Brain microvascular endothelial cell (primary cell): Measurements from ENCODE around the gene PPIA.
A peak's percentile ranks its signal among the peaks of the same experiment; 100 is the strongest.
"Not testable (repeated sequence)": the region's sequence is repeated elsewhere in the genome, so short reads cannot be mapped to it uniquely, and the experiment has no call there.

Experiments used
- DNase-seq: peaks from one replicate; pipeline ENCODE4 v3.0.0-alpha.2; 2020
- H3K27ac ChIP-seq: fragments of 250-450 bp; sonication (Bioruptor Pico); 2 replicates; pipeline ENCODE4 v1.5.1; 2020; ENCODE audit warnings: mild to moderate bottlenecking, moderate library complexity
- H3K27me3 ChIP-seq: fragments of 250-450 bp; sonication (Bioruptor Pico); replicated peaks from 2 replicates; pipeline ENCODE4 v1.5.1; 2020; ENCODE audit warnings: mild to moderate bottlenecking
- H3K36me3 ChIP-seq: fragments of 250-450 bp; sonication (Bioruptor Pico); replicated peaks from 2 replicates; pipeline ENCODE4 v1.5.1; 2020; ENCODE audit warnings: mild to moderate bottlenecking
- H3K4me3 ChIP-seq: 2 replicates; pipeline ENCODE4 v1.5.1; 2011; ENCODE audit warnings: low read depth, mild to moderate bottlenecking, control low read depth, low read length, moderate library complexity
- in situ Hi-C: cut with HindIII; loops from 2 replicates; pipeline ENCODE4 v1.10.0; 2017; ENCODE audit warnings: low sequenced_read_pairs, low pct_ligation_motif_present
- TF ChIP-seq, protein P1 (sequence below): IDR thresholded peaks from 2 replicates; pipeline ENCODE4 v1.5.1; 2011; ENCODE audit warnings: low read depth, mild to moderate bottlenecking, moderate library complexity, low read length, control low read depth, inconsistent platforms; ENCODE audit errors: missing control alignments

The PPIA gene

DNA sequence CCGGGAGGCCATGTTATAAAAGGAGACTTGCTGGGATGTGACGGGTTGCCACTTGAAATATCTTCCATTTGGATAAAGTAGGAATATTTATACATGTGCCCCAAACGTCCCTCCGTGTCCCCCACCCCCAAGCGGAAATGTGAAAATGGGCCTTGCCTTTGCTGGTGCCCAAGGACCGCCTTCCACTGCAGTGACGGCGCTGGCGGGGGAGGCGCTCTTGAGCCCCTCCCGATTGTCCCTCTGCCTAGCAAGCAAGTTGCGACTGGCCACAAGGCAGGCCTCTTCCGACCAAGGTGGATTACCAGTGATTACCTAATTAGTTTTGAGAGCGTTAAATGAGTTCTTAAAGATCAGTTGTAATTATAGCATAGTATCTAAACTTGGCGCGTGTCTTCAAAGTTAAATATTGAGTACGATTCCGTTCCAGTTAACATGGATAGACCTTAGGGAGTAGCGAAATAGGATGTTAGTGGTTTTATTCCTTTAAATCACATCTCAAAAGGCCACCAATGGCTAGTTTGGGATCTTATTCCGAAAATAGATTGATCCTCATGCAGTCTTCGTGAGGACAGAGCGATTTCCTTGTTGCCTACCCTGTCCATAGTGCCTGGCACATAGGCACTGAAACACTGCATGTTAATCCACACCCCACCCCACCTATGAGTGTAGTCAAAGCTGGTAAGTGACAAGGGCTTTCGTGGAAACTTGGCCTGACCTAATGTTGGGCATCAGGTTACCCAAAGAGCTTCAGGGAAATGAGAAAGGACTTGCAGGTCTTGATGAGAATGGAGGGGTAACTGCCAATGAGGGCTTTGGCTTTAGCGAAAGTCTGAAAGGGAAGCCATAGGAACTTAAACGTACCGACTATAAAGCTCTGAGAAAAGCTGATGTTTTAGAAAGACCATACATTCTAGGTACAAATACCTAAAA is 1.1 kb downstream of the PPIA start:
- in situ Hi-C loops: no loop called here
- peak; percentile 83 for DNase-seq
- Histone ChIP-seq H3K27me3 (no peaks in the 10 kb centered on the region), H3K4me3 (peak overlapping the region; percentile 98), H3K27ac (peak overlapping the region; percentile 96), H3K36me3 (peaks cover 46% of the 10 kb centered on the region)
- TF ChIP-seq, protein P1, sequence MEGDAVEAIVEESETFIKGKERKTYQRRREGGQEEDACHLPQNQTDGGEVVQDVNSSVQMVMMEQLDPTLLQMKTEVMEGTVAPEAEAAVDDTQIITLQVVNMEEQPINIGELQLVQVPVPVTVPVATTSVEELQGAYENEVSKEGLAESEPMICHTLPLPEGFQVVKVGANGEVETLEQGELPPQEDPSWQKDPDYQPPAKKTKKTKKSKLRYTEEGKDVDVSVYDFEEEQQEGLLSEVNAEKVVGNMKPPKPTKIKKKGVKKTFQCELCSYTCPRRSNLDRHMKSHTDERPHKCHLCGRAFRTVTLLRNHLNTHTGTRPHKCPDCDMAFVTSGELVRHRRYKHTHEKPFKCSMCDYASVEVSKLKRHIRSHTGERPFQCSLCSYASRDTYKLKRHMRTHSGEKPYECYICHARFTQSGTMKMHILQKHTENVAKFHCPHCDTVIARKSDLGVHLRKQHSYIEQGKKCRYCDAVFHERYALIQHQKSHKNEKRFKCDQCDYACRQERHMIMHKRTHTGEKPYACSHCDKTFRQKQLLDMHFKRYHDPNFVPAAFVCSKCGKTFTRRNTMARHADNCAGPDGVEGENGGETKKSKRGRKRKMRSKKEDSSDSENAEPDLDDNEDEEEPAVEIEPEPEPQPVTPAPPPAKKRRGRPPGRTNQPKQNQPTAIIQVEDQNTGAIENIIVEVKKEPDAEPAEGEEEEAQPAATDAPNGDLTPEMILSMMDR: peak; percentile 65

- no peak for DNase-seq
- peaks cover 57% of the 10 kb centered on the region for H3K36me3 ChIP-seq
- TF ChIP-seq, protein P1: no peak
- H3K27ac ChIP-seq: no peak overlapping the region
- no peaks in the 10 kb centered on the region for H3K27me3 ChIP-seq
- H3K4me3 ChIP-seq: peak overlapping the region; percentile 98
- in situ Hi-C loops: no loop called here
Measured at GRCh38 chr7:44798649-44799305, 2.3 kb downstream of the PPIA start.

GRCh38 chr7:44799939-44800338 is 3.5 kb downstream of the PPIA start:
- no peak overlapping the region for H3K4me3 ChIP-seq
- in situ Hi-C loops: no loop called here
- no peak for DNase-seq
- no peaks in the 10 kb centered on the region for H3K27me3 ChIP-seq
- TF ChIP-seq, protein P1: no peak
- peaks cover 65% of the 10 kb centered on the region for H3K36me3 ChIP-seq
- no peak overlapping the region for H3K27ac ChIP-seq

GRCh38 chr7:44801890-44802289 is 5.4 kb downstream of the PPIA start:
- in situ Hi-C loops: no loop called here
- H3K36me3 ChIP-seq: peaks cover 65% of the 10 kb centered on the region
- H3K27me3 ChIP-seq: no peaks in the 10 kb centered on the region
- peak overlapping the region; percentile 51 for H3K27ac ChIP-seq
- H3K4me3 ChIP-seq: no peak overlapping the region
- TF ChIP-seq, protein P1: no peak
- no peak for DNase-seq

DNA sequence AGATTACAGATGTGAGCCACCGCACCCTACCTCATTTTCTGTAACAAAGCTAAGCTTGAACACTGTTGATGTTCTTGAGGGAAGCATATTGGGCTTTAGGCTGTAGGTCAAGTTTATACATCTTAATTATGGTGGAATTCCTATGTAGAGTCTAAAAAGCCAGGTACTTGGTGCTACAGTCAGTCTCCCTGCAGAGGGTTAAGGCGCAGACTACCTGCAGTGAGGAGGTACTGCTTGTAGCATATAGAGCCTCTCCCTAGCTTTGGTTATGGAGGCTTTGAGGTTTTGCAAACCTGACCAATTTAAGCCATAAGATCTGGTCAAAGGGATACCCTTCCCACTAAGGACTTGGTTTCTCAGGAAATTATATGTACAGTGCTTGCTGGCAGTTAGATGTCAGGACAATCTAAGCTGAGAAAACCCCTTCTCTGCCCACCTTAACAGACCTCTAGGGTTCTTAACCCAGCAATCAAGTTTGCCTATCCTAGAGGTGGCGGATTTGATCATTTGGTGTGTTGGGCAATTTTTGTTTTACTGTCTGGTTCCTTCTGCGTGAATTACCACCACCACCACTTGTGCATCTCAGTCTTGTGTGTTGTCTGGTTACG is 6.0 kb downstream of the PPIA start:
- Histone ChIP-seq H3K36me3 (peaks cover 62% of the 10 kb centered on the region), H3K27ac (peak overlapping the region; percentile 51), H3K4me3 (no peak overlapping the region), H3K27me3 (no peaks in the 10 kb centered on the region)
- no peak for DNase-seq
- in situ Hi-C loops: no loop called here
- TF ChIP-seq, protein P1: no peak

DNA sequence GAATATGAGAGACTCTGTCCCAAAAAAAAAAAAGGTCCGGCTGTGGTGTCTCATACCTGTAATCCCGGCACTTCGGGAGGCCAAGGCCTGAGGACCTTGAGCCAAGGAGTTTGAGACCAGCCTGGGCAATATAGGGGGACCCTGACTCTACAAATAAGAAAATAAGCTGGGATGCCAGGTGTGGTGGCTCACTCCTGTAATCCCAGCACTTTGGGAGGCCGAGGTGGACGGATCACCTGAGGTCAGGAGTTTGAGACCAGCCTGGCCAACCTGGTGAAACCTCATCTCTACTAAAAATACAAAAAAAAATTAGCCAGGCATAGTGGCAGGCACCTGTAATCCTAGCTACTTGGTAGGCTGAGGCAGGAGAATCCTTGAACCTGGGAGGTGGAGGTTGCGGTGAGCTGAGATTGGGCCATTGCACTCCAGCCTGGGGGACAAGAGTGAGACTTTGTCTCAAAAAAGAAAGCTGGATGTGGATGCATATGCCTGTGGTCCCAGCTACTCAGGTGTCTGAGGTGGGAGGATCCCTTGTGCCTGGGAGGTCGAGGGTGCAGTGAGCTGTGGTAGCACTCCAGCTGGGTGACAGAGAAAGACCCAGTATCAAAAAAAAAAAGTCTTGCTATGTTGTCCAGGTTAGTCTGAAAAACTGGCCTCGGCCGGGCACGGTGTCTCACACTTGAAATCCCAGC is 7.5 kb downstream of the PPIA start:
- in situ Hi-C loops, H3K27me3 ChIP-seq, DNase-seq: not testable (repeated sequence)

More for the DNA sequence above, 7.5 kb downstream of the PPIA start:
- peaks cover 52% of the 10 kb centered on the region for H3K36me3 ChIP-seq
- not testable (repeated sequence) for H3K27ac ChIP-seq, H3K4me3 ChIP-seq
